OCI-LY3 (cell line): ENCODE results near the gene ARHGAP26.

Source experiments
- EZH2phosphoT487 ChIP-seq: fragments of 200-600 bp; shearing (Covaris generic); IDR thresholded peaks from 2 replicates; pipeline ENCODE4 v1.6.1; 2018; ENCODE audit warnings: antibody characterized with exemption, mixed run types, low read depth
- TF ChIP-seq, protein P1 (sequence below): fragments of 200-600, 300-600 bp; sonication (generic); IDR thresholded peaks from 2 replicates; pipeline ENCODE4 v1.5.1; 2014; ENCODE audit warnings: antibody characterized with exemption, low read length, low read depth

DNA sequence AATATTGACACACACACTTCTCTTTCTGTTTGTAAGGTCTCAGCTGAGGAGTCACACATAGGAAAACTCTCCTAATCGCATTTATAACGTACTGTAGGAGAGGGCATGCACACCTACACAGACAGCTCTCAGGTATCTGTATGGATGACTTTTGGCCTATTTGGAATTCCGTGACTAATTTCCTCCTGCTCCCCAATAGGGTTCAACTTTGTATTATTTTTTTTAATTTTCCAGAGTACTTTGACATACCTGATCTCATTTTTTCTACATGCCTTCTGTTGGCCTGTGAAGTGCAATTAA, 195.9 kb downstream of the ARHGAP26 start:
- TF ChIP-seq, protein P1, sequence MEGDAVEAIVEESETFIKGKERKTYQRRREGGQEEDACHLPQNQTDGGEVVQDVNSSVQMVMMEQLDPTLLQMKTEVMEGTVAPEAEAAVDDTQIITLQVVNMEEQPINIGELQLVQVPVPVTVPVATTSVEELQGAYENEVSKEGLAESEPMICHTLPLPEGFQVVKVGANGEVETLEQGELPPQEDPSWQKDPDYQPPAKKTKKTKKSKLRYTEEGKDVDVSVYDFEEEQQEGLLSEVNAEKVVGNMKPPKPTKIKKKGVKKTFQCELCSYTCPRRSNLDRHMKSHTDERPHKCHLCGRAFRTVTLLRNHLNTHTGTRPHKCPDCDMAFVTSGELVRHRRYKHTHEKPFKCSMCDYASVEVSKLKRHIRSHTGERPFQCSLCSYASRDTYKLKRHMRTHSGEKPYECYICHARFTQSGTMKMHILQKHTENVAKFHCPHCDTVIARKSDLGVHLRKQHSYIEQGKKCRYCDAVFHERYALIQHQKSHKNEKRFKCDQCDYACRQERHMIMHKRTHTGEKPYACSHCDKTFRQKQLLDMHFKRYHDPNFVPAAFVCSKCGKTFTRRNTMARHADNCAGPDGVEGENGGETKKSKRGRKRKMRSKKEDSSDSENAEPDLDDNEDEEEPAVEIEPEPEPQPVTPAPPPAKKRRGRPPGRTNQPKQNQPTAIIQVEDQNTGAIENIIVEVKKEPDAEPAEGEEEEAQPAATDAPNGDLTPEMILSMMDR, result no peak
- TF ChIP-seq EZH2phosphoT487, result no peak
